Kidney glomerular epithelial cell (primary cell): Measurements from ENCODE around the gene ASCL2.
A peak's percentile ranks its signal among the peaks of the same experiment; 100 is the strongest.

ENCODE experiments used
- DNase-seq: peaks from one replicate; lab custom pipeline; 2025; lab: John Stamatoyannopoulos, UW

The ASCL2 gene

GRCh38 chr11:2308713-2309112 is 38.3 kb upstream of the ASCL2 start:
- no peak for DNase-seq

GRCh38 chr11:2307501-2308331 is 37.3 kb upstream of the ASCL2 start:
- DNase-seq, result no peak

GRCh38 chr11:2306877-2307500 is 36.6 kb upstream of the ASCL2 start:
- no peak for DNase-seq

- no peak for DNase-seq
These were observed 36.0 kb upstream of the ASCL2 start for GRCh38 chr11:2306452-2306823.

- DNase-seq, result no peak
These were observed 35.5 kb upstream of the ASCL2 start for GRCh38 chr11:2305788-2306451.

GRCh38 chr11:2305140-2305778 is 34.9 kb upstream of the ASCL2 start:
- peak; percentile 60 for DNase-seq

- no peak for DNase-seq
These were observed 34.2 kb upstream of the ASCL2 start for GRCh38 chr11:2304506-2305139.

GRCh38 chr11:2303627-2304505 is 33.5 kb upstream of the ASCL2 start:
- DNase-seq, result no peak

GRCh38 chr11:2302896-2303626 is 32.7 kb upstream of the ASCL2 start:
- DNase-seq, result no peak

GRCh38 chr11:2302306-2302895 is 32.0 kb upstream of the ASCL2 start:
- DNase-seq, result no peak

GRCh38 chr11:2301631-2302305 is 31.4 kb upstream of the ASCL2 start, which contains the start of the genes C11orf21 and TSPAN32:
C11orf21 (minus strand) TSS chr11:2301918; CDS start chr11:2301808, 110 bp downstream.
TSPAN32 (plus strand) TSS chr11:2302013; CDS start chr11:2302150, 137 bp downstream.
- DNase-seq, result no peak

GRCh38 chr11:2300936-2301630 is 30.7 kb upstream of the ASCL2 start:
- DNase-seq, result no peak

GRCh38 chr11:2300290-2300935 is 30.0 kb upstream of the ASCL2 start:
- DNase-seq, result no peak

GRCh38 chr11:2299773-2300172 is 29.4 kb upstream of the ASCL2 start:
- no peak for DNase-seq

GRCh38 chr11:2298795-2299761 is 28.7 kb upstream of the ASCL2 start:
- no peak for DNase-seq

GRCh38 chr11:2298131-2298794 is 27.9 kb upstream of the ASCL2 start:
- no peak for DNase-seq
